ENCODE measurements around the gene MAPKAP1. TPM values are rescaled to one million over a fixed set of nuclear protein-coding genes. Genes with fewer than 3 reads are reported as not detected.

Gene MAPKAP1
- total RNA-seq, 2 donors from 2014 or later, result 83.7 to 91.8 TPM

DNA sequence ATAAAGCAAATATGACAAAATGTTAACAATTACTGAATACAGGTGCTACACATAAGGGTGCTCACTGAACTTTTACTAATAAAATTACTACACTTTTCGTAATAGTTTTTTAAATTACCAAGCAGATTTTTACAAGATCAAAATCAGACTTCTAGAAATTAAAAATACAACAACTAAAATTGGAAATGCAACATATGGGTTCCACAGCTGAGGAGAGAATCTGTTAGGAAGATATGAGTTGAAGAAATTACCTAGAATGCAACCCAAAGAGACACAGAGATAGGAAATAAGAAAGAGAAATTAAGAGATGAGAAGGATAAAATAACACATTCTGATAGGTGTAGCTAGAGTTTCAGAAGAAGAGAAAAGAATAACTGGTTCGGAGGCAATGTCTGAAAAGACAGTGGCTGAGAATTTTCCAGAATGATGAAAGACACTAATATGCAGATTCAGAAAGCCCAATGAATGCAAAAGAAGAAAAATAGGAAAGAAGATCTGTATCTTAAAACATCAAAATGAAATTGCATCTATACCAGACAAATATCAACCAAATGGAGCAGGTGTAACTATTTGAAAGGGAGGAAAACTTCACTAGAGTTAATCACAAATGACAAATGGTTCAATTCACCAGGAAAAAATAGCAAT lies 95.8 kb downstream of the MAPKAP1 start:
- Histone ChIP-seq H3K36me3 (replicated peaks in 1 of 2; ENCODE audit: insufficient read depth in 1 of 2, low read depth in 2 of 2) (no peaks in the 10 kb centered on the region), H3K4me3 (no peak overlapping the region), H3K4me1 (no peaks in the 10 kb centered on the region), H3K27ac (no peak overlapping the region), H3K27me3 (no peaks in the 10 kb centered on the region), H3K9me3 (no peaks in the 10 kb centered on the region)
- ATAC-seq (no peak), DNase-seq (no peak)
- intact Hi-C loops (cut with DNase I), result no loop called here
- TF ChIP-seq POLR2A (IDR thresholded peaks at IDR 0.05), result no peak
- TF ChIP-seq, protein P1, sequence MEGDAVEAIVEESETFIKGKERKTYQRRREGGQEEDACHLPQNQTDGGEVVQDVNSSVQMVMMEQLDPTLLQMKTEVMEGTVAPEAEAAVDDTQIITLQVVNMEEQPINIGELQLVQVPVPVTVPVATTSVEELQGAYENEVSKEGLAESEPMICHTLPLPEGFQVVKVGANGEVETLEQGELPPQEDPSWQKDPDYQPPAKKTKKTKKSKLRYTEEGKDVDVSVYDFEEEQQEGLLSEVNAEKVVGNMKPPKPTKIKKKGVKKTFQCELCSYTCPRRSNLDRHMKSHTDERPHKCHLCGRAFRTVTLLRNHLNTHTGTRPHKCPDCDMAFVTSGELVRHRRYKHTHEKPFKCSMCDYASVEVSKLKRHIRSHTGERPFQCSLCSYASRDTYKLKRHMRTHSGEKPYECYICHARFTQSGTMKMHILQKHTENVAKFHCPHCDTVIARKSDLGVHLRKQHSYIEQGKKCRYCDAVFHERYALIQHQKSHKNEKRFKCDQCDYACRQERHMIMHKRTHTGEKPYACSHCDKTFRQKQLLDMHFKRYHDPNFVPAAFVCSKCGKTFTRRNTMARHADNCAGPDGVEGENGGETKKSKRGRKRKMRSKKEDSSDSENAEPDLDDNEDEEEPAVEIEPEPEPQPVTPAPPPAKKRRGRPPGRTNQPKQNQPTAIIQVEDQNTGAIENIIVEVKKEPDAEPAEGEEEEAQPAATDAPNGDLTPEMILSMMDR (IDR thresholded peaks at IDR 0.05), result no peak
- WGBS, 2 donors, result 95 to 96% methylated on average over 2 of the region's 2 CpGs

GRCh38 chr9:125609744-125610143 lies 97.3 kb downstream of the MAPKAP1 start:
- Histone ChIP-seq H3K27me3 (no peaks in the 10 kb centered on the region), H3K9me3 (no peaks in the 10 kb centered on the region), H3K27ac (no peak overlapping the region), H3K4me1 (no peaks in the 10 kb centered on the region), H3K36me3 (replicated peaks in 1 of 2; ENCODE audit: insufficient read depth in 1 of 2, low read depth in 2 of 2) (no peaks in the 10 kb centered on the region), H3K4me3 (no peak overlapping the region)
- no peak for ATAC-seq
- intact Hi-C loops (cut with DNase I), result no loop called here
- 85 to 94% methylated on average over 1 of the region's 1 CpG for WGBS, 2 donors
- DNase-seq, result no peak
- TF ChIP-seq, protein P1 (IDR thresholded peaks at IDR 0.05), result no peak
- TF ChIP-seq POLR2A (IDR thresholded peaks at IDR 0.05), result no peak

- Histone ChIP-seq H3K4me3 (no peak overlapping the region), H3K36me3 (replicated peaks in 1 of 2; ENCODE audit: insufficient read depth in 1 of 2, low read depth in 2 of 2) (no peaks in the 10 kb centered on the region), H3K27me3 (no peaks in the 10 kb centered on the region), H3K27ac (no peak overlapping the region), H3K9me3 (no peaks in the 10 kb centered on the region), H3K4me1 (no peaks in the 10 kb centered on the region)
- no peak for DNase-seq
- no peak for ATAC-seq
- WGBS, 2 donors, result 84 to 85% methylated on average over 10 of the region's 10 CpGs
- TF ChIP-seq POLR2A (IDR thresholded peaks at IDR 0.05), result no peak
- TF ChIP-seq, protein P1 (IDR thresholded peaks at IDR 0.05), result no peak
- intact Hi-C loops (cut with DNase I), result no loop called here
Measured at GRCh38 chr9:125608489-125609224, 98.4 kb downstream of the MAPKAP1 start.

DNA sequence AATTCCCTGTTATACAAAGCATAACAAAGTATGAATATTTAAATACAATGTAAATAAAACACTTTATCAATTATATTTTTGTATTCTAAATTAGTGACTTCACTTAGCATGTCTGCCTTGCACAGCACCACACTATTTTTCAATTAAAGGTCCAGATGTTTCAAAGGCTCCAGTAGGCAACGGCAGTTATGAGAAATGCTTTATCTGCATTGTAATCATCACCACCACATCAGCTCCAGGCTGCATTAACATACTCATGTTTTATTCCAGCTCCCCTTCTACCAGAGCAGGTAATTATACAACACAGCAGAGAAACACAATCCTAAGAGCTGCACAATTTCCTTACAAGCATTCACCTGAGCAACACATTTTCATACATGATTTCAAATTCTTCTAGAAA lies 102.8 kb downstream of the MAPKAP1 start:
- WGBS, 2 donors, result 72% methylated on average over 1 of the region's 1 CpG
- intact Hi-C loops (cut with DNase I), result no loop called here
- TF ChIP-seq, protein P1 (IDR thresholded peaks at IDR 0.05), result no peak
- no peak for TF ChIP-seq POLR2A (IDR thresholded peaks at IDR 0.05)

More for the DNA sequence above, 102.8 kb downstream of the MAPKAP1 start:
- H3K9me3 ChIP-seq, result no peaks in the 10 kb centered on the region
- ATAC-seq, result no peak
- DNase-seq, result no peak
- H3K27me3 ChIP-seq, result no peaks in the 10 kb centered on the region
- H3K4me1 ChIP-seq, result peaks cover 13% of the 10 kb centered on the region
- H3K27ac ChIP-seq, result no peak overlapping the region
- H3K4me3 ChIP-seq, result no peak overlapping the region
- no peaks in the 10 kb centered on the region for H3K36me3 ChIP-seq (replicated peaks in 1 of 2; ENCODE audit: insufficient read depth in 1 of 2, low read depth in 2 of 2)
